GOT3 (cell line): ENCODE data around the gene PRXL2B.

ENCODE experiments used
- DNase-seq: peaks from one replicate; lab custom pipeline; 2025; ENCODE audit warnings: mixed read lengths; lab: John Stamatoyannopoulos, UW

Gene PRXL2B

GRCh38 chr1:2637442-2638145 is 51.0 kb downstream of the PRXL2B start:
- DNase-seq = no peak

DNA sequence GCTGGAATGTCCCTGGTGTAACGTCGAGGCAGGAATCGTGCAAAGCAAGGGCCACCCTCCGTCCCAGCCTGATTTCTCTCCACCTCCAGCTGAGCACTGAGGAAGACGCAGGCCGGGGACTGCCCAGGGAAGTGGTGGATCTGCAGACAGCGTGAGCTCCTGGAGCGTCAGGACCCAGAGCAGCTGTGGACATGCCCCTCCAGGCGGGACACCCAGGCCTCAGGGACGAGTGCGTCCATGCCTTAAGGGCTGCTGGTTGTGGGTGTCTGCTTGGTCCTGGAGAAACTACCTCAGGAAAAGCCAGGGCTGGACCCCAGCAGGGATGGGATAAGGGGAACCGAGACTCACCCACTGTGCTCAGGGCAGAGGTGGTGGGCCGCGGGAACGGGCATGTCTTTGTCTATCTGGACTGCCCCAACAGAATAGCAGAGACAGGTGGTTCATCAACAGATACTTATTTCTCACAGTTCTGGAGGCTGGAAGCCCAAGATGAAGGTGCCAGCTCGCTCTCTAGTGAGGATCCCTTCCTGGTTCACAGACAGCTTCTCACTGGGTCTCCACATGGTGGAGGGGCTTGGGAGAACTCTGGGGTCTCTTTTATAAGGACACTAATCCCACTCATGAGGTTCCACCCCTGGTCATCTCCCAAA is 52.0 kb downstream of the PRXL2B start:
- no peak for DNase-seq

DNA sequence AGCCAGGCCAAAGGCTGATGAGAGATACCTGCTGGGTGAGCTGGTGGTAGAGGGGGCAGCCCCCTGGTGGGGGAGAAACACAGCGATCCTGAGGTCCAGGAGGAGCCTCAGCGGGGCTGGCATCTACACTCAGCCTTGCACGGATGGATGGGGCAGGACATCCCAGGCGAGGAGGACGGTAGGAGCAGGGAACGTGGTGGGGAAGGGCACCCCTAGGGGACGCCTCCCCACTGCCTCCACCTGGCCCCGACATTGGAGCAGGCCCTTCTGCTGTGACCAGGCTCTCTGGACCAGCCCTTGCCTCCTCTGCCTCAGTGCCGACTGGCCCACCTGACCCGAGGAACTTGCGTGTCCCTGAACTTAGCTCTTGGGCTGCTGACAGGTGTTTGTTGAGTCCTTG is 52.6 kb downstream of the PRXL2B start:
- no peak for DNase-seq

GRCh38 chr1:2639607-2640521 is 53.3 kb downstream of the PRXL2B start:
- no peak for DNase-seq

DNA sequence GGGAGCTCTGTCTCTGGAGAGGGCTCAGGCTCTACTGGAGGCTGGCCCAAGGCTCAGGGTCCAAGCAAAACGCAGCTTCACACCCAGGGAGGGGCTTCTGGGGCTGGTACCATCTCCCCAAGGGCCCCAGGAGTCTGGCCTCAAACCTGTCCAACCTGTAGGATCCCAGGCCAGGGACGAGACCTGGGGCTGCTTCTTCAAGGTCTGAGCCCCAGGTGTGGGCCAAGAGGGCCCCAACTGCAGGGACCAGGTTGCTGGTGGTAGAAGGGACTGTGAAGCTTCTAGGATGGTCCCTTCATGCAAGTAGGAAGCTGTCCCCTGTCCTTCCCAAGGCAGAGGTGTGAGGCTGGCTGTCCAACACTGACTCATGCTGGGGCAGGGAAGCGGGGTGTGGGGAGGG is 54.0 kb downstream of the PRXL2B start:
- no peak for DNase-seq
